ENCODE data around the gene RNPS1.

RNPS1 gene

DNA sequence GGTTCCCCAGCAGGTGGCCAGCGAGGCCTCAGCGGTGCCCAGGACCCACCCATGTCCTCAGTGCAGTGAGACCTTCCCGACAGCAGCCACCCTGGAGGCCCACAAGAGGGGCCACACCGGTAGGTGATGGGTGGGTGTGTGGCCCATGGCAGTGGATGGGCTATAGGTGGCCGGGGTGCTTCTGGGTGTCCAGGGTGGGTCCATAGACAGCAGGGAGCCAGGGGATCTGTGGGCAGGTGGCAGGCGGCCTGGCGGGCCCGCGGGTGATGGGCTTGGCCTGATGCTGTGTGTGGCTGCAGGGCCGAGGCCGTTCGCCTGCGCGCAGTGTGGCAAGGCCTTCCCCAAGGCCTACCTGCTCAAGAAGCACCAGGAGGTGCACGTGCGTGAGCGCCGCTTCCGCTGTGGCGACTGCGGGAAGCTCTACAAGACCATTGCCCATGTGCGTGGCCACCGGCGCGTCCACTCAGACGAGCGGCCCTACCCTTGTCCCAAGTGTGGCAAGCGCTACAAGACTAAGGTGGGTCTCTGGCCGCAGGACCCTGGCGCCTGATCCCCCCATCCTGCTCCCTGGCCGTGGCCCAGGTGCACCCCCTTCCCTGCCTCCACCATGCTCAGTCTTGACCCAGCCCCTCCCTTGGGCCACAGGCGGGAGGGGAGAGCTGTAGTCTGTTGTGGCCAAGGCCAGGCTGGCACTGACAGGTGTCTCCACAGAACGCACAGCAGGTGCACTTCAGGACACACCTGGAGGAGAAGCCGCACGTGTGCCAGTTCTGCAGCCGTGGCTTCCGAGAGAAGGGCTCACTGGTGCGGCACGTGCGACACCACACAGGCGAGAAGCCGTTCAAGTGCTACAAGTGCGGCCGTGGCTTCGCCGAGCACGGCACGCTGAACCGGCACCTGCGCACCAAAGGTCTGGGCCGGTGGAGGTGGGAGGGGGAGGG, 33.8 kb downstream of the RNPS1 start:
- no peak for DNase-seq

- DNase-seq: no peak
Measured at GRCh38 chr16:2233046-2233775, 34.7 kb downstream of the RNPS1 start.

GRCh38 chr16:2232094-2232990, 35.6 kb downstream of the RNPS1 start:
- DNase-seq: no peak

GRCh38 chr16:2231016-2231931, 36.7 kb downstream of the RNPS1 start:
- DNase-seq: no peak

- DNase-seq: no peak
Measured at GRCh38 chr16:2230376-2230775, 37.5 kb downstream of the RNPS1 start.

- no peak for DNase-seq
Measured at GRCh38 chr16:2229632-2230250, 38.2 kb downstream of the RNPS1 start.

- DNase-seq: no peak
Measured at GRCh38 chr16:2229091-2229490, 38.8 kb downstream of the RNPS1 start.

- no peak for DNase-seq
Measured at GRCh38 chr16:2228161-2228824, 39.6 kb downstream of the RNPS1 start.

DNA sequence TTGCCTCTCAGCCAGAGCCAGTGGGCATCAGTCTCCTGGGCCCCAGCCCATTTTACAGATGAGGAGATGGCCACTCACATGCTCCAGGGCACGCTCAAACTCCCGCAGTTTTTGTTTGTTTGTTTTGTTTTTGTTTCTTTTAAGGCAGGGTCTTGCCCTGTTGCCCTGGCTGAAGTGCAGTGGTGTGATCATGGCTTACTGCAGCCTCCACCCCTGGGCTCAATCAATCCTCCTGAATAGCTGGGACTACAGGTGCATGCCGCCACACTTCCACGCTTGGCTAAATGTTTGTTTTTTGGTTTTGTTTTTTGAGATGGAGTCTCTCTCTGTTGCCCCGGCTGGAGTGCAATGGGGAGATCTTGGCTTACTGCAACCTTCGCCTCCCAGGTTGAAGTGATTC, 41.0 kb downstream of the RNPS1 start:
- DNase-seq: no peak

GRCh38 chr16:2226245-2226793, 41.6 kb downstream of the RNPS1 start:
- no peak for DNase-seq

- DNase-seq: peak in 1 of 2 experiments; percentile 42
Measured at GRCh38 chr16:2223942-2224486, 43.9 kb downstream of the RNPS1 start.

- peak; percentile 99 for DNase-seq
Measured at GRCh38 chr16:2223221-2223941, 44.5 kb downstream of the RNPS1 start, which contains the start of gene E4F1. Gene E4F1, plus strand, starts transcription at chr16:2223591. Its CDS starts 23 bp downstream, at chr16:2223614.

DNA sequence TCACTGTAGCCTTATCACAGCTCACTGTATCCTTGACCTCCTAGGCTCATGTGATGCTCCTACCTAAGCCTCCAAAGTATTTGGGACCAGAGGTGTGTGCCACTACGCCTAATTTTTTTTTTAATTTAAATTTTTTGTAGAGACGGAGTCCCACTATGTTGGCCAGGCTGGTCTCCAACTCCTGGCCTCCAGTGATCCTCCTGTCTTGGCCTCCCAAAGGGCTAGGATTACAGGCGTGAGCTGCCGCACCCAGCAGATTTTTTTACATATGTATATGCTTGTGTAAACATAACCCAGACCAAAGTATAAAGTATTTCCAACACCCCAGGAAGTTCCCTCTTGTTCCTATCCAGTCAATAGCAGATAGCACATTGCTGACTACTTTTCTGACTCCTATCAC, 51.6 kb downstream of the RNPS1 start:
- no peak for DNase-seq

DNA sequence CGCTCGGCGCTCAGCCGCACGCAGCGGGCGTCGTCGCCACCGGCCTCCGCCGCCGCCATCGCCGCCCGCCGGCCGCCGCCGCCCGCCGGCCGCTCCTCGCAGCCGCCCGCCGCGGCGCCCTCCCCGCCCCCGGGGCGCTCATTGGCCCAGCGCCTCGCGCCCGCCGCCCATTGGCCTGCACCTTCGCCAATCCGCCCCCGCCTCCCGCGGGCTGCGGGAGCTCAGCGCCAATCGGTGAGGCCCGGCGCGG, 53.3 kb downstream of the RNPS1 start, which contains the start of gene PGP:
Gene PGP, minus strand, starts transcription at position 122 of the 250 bp plus-strand sequence. Its CDS starts 63 bp downstream, at position 59.
- DNase-seq: no peak

- DNase-seq: peak in 1 of 2 experiments; percentile 25
Measured at GRCh38 chr16:2213817-2214718, 53.9 kb downstream of the RNPS1 start.

DNA sequence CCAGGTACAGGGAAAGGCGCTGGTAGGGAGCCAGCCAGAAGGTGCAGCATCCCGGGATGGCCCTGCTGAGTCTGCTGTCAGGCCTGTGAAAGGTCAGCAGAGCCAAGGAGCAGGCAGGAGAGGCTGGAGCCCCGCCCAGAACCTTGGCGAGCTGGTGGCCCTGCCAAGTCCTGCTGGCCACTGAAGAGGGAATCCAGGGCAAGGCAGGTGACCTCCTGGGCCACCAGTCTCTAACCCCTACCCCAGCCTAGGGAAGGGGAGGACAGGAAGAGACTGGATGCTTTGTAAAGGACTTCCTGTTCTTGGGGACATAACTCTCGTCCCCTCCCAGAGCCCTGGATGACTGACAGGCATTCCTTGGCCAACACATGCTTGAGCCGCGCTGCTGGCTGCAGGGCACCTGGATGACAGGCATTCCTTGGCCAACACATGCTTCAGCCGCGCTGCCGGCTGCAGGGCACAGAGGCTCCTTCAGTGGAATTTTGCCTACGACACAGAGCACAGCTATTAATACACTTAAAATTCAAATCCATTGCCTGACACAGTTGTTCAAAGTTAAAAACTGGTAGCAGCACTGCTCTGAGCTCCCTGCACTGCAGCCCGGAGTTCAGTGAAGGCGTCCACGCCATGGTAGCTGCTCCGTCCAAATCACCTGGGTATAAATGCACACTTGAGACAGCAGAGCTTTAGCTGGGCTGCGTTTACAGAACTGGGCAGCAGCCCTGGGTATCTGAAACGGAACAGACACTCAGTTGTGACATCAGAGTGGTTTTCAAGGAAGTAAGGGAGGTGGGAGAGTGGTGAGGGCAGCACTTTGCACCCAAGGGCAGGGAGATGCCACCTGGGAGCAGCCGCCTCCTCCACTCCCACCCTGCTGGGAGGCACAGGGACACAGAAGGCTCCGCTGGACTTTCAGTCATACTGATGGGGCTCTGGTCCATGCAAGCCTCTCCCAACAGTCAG, 55.3 kb downstream of the RNPS1 start:
- DNase-seq: no peak

DNA sequence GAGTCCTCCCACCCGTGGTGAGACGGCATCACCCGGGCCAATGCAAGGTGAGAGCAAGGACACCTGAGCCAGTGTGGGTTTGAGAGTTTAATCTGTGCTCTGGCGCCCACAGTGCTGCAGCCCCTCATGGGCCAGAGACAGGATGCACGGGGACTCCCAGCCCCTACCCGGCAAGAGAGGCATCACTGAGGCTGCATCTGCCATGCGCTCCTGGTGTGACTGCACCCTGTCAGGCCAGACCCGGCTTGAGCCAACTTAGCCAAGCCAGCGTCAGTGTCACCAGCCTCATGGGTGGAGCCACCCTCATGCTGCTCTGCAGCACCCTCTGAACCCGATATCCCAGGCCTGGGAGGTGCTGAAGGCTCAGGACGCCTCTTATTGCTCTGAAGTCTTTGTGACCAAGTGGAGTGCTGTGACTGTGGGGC, 56.0 kb downstream of the RNPS1 start:
- DNase-seq: no peak
